ENCODE measurements around the gene FGF2.

The FGF2 gene

GRCh38 chr4:122824616-122825015, 2.0 kb upstream of the FGF2 start:
- no peak overlapping the region for H3K4me3 ChIP-seq (replicated peaks; ENCODE audit: low read depth, low read length)
- TF ChIP-seq, protein P1, sequence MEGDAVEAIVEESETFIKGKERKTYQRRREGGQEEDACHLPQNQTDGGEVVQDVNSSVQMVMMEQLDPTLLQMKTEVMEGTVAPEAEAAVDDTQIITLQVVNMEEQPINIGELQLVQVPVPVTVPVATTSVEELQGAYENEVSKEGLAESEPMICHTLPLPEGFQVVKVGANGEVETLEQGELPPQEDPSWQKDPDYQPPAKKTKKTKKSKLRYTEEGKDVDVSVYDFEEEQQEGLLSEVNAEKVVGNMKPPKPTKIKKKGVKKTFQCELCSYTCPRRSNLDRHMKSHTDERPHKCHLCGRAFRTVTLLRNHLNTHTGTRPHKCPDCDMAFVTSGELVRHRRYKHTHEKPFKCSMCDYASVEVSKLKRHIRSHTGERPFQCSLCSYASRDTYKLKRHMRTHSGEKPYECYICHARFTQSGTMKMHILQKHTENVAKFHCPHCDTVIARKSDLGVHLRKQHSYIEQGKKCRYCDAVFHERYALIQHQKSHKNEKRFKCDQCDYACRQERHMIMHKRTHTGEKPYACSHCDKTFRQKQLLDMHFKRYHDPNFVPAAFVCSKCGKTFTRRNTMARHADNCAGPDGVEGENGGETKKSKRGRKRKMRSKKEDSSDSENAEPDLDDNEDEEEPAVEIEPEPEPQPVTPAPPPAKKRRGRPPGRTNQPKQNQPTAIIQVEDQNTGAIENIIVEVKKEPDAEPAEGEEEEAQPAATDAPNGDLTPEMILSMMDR (IDR thresholded peaks at IDR 0.05; ENCODE audit: low read depth, low read length, missing control alignments), result no peak
- no peak for DNase-seq (ENCODE audit: extremely low read depth, low read depth)

DNA sequence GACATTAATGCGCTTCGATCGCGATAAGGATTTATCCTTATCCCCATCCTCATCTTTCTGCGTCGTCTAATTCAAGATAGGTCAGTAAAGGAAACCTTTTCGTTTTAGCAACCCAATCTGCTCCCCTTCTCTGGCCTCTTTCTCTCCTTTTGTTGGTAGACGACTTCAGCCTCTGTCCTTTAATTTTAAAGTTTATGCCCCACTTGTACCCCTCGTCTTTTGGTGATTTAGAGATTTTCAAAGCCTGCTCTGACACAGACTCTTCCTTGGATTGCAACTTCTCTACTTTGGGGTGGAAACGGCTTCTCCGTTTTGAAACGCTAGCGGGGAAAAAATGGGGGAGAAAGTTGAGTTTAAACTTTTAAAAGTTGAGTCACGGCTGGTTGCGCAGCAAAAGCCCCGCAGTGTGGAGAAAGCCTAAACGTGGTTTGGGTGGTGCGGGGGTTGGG, 528 bp upstream of the FGF2 start:
- H3K4me3 ChIP-seq (replicated peaks; ENCODE audit: low read depth, low read length), result peak overlapping the region; percentile 88
- no peak for DNase-seq (ENCODE audit: extremely low read depth, low read depth)
- TF ChIP-seq, protein P1 (IDR thresholded peaks at IDR 0.05; ENCODE audit: low read depth, low read length, missing control alignments), result no peak

DNA sequence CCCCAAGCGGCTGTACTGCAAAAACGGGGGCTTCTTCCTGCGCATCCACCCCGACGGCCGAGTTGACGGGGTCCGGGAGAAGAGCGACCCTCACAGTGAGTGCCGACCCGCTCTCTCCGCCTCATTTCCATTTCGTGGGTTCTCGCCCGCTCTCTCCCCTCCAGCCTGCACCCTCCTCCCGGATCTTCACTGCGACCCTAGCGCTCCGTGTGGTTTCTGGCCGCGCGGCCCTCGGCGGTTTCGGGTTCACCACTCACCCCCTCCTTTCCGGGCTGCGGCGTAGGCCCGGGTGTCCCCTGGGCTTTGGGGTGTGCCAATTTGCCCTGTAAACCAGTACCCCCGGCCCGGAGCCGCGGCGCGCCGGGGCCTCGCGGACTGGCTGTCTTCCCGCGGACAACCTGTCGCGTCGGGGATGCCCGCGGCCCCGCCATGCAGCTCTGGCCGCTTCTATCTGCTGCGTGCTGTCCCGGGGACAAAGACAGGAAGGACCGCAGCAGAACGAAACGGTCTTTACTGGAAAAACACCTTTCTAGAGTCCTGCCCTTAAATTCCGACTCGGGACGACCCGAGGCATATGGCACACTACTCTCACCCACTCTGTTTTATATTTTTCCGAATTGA, 737 bp downstream of the FGF2 start:
- TF ChIP-seq, protein P1 (IDR thresholded peaks at IDR 0.05; ENCODE audit: low read depth, low read length, missing control alignments), result no peak
- peak overlapping the region; percentile 88 for H3K4me3 ChIP-seq (replicated peaks; ENCODE audit: low read depth, low read length)
- no peak for DNase-seq (ENCODE audit: extremely low read depth, low read depth)

DNA sequence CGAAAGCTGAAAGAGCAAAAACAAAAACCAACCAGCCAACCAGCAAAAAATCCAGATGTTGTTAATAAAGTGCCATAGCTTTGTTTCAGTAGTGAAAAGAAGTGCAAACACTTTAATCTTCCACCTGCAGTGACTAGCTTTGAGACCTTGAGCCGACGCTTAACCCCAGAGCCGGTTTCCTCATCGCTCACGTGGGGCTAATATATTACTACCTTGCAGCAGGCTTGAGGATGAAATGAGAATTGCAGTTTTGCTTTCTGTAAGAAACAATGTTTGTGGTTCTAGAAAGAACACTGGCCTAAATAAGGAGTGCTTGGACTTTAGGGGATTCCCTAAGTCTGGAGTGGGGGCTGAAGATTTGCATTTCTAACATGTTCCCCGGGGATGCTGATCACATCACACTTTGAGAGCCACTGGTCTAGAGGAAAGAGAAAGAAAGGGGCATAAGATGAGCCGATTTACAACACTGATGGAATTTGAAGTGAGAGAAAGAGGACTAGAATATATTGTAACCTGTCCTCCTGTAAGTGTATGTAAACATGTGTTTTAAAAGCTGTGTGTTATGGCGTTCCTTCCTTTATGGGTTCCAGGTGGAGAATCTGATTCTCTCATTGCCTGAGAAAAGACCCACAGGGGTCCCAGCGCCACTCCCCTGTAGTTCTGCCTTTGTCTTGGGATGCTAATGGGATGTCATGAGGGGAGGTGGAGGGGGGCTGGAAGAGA, 1.4 kb downstream of the FGF2 start:
- peak overlapping the region; percentile 88 for H3K4me3 ChIP-seq (replicated peaks; ENCODE audit: low read depth, low read length)
- no peak for DNase-seq (ENCODE audit: extremely low read depth, low read depth)
- TF ChIP-seq, protein P1 (IDR thresholded peaks at IDR 0.05; ENCODE audit: low read depth, low read length, missing control alignments), result no peak

- peak; percentile 55 for DNase-seq (ENCODE audit: extremely low read depth, low read depth)
- H3K4me3 ChIP-seq (replicated peaks; ENCODE audit: low read depth, low read length), result peak overlapping the region; percentile 88
- TF ChIP-seq, protein P1 (IDR thresholded peaks at IDR 0.05; ENCODE audit: low read depth, low read length, missing control alignments), result no peak
Measured at GRCh38 chr4:122830426-122831095, 3.9 kb downstream of the FGF2 start.

GRCh38 chr4:122831515-122832196, 5.0 kb downstream of the FGF2 start:
- DNase-seq (ENCODE audit: extremely low read depth, low read depth), result no peak
- TF ChIP-seq, protein P1 (IDR thresholded peaks at IDR 0.05; ENCODE audit: low read depth, low read length, missing control alignments), result no peak
- H3K4me3 ChIP-seq (replicated peaks; ENCODE audit: low read depth, low read length), result peak overlapping the region; percentile 88

Measured in HFF-Myc (cell line).